B cell (primary cell): ENCODE data around the gene BANP. TPM values are rescaled to one million over a fixed set of nuclear protein-coding genes. Genes with fewer than 3 reads are reported as not detected.
A peak's percentile ranks its signal among the peaks of the same experiment; 100 is the strongest.

Experiments used
- ATAC-seq: fragments of 200-7000 bp; cut with Tn5 transposase; one replicate; pipeline ENCODE4 v1.10.0; 2021; ENCODE audit warnings: low read depth, mild to moderate bottlenecking, moderate number of reproducible peaks, moderate library complexity
- CTCF ChIA-PET: fragments of 350-600 bp; sonication (Branson Sonifier 250); formaldehyde crosslinking; loops from one replicate; lab custom pipeline; 2021; ENCODE audit warnings: antibody characterized with exemption, inconsistent platforms; lab: Charles Lee
- POLR2A ChIA-PET: fragments of 350-600 bp; sonication (Branson Sonifier 250); formaldehyde crosslinking; loops from one replicate; lab custom pipeline; 2021; ENCODE audit warnings: antibody characterized with exemption; lab: Charles Lee
- DNase-seq: peaks from one replicate; pipeline ENCODE4 v3.0.0; 2013
- H2AFZ ChIP-seq: 2 replicates; pipeline ENCODE4 v1.6.1; 2012; ENCODE audit warnings: mild to moderate bottlenecking, low read depth, low read length; ENCODE audit not compliant: insufficient read depth, poor library complexity, severe bottlenecking
- H3K27ac ChIP-seq, 2 donors: 1 replicate in 1 of 2; 2 replicates in 1 of 2; pipeline ENCODE4 v1.5.1; 2012 to 2013; ENCODE audit warnings: low read length in 2 of 2, mild to moderate bottlenecking in 2 of 2, moderate library complexity in 1 of 2
- H3K27me3 ChIP-seq, 4 experiments: fragments of 200-600 bp in 1 of 4; sonication (generic) in 1 of 4; replicated peaks in 1 of 4; 1 replicate in 2 of 4; 2 replicates in 2 of 4; pipeline versions ENCODE4 v1.6.1 to v1.7.0; 2013 to 2016; ENCODE audit warnings: low read length in 3 of 4, mild to moderate bottlenecking in 2 of 4, mixed read lengths in 1 of 4, moderate library complexity in 1 of 4; ENCODE audit not compliant: insufficient read depth in 4 of 4, control insufficient read depth in 3 of 4; ENCODE audit errors: control extremely low read depth in 1 of 4
- H3K36me3 ChIP-seq, 2 experiments: replicated peaks in 1 of 2; 1 replicate in 1 of 2; 2 replicates in 1 of 2; pipeline versions ENCODE4 v1.6.1 to v1.7.1; 2013; ENCODE audit warnings: low read length in 1 of 2; ENCODE audit not compliant: insufficient read depth in 2 of 2, control insufficient read depth in 1 of 2; ENCODE audit errors: control extremely low read depth in 1 of 2, extremely low read depth in 1 of 2
- H3K4me1 ChIP-seq, 2 donors: fragments of 200-600 bp in 1 of 2; sonication (generic) in 1 of 2; 1 replicate in 1 of 2; 2 replicates in 1 of 2; pipeline versions ENCODE4 v1.5.1 to v1.6.1; 2013 to 2017; ENCODE audit warnings: low read length in 2 of 2; ENCODE audit not compliant: control insufficient read depth in 2 of 2, insufficient read depth in 2 of 2
- H3K4me2 ChIP-seq: replicated peaks from 2 replicates; pipeline ENCODE3; 2012; ENCODE audit warnings: mild to moderate bottlenecking, low read depth, low read length; ENCODE audit not compliant: poor library complexity, severe bottlenecking
- H3K4me3 ChIP-seq, 5 experiments: fragments of 200-600 bp in 1 of 5; sonication (generic) in 1 of 5; 1 replicate in 3 of 5; 2 replicates in 2 of 5; pipeline versions ENCODE4 v1.5.1 to v1.7.0; 2011 to 2016; ENCODE audit warnings: low read length in 4 of 5, mild to moderate bottlenecking in 4 of 5, low read depth in 2 of 5, control low read depth in 1 of 5, moderate library complexity in 1 of 5; ENCODE audit not compliant: insufficient read depth in 1 of 5; ENCODE audit errors: control extremely low read depth in 1 of 5, extremely low read depth in 1 of 5
- H3K79me2 ChIP-seq: fragments of 200-600 bp; sonication (generic); one replicate; pipeline ENCODE4 v1.6.0; 2016; ENCODE audit warnings: low read length; ENCODE audit not compliant: control insufficient read depth, insufficient read depth
- H3K9ac ChIP-seq: fragments of 200-600 bp; sonication (generic); 2 replicates; pipeline ENCODE4 v1.6.1; 2017; ENCODE audit warnings: mild to moderate bottlenecking, low read length, moderate library complexity
- H3K9me3 ChIP-seq, 3 donors: one replicate each; pipeline versions ENCODE4 v1.6.1 to v1.7.1; 2013; ENCODE audit warnings: low read length in 2 of 3; ENCODE audit not compliant: control insufficient read depth in 2 of 3, insufficient read depth in 1 of 3; ENCODE audit errors: control extremely low read depth in 1 of 3
- H4K20me1 ChIP-seq: 2 replicates; pipeline ENCODE4 v1.6.0; 2012; ENCODE audit warnings: mild to moderate bottlenecking, low read length; ENCODE audit not compliant: insufficient read depth, control insufficient read depth, poor library complexity, severe bottlenecking
- H3K27ac Mint-ChIP-seq: one replicate; pipeline ENCODE4 v1.8.0; 2021; ENCODE audit warnings: mixed read lengths
- H3K27me3 Mint-ChIP-seq: one replicate; pipeline ENCODE4 v1.8.0; 2021; ENCODE audit warnings: mixed read lengths
- H3K4me1 Mint-ChIP-seq: one replicate; pipeline ENCODE4 v1.8.0; 2021; ENCODE audit warnings: mixed read lengths
- H3K4me3 Mint-ChIP-seq: one replicate; pipeline ENCODE4 v1.8.0; 2021; ENCODE audit warnings: mixed read lengths
- H3K9me3 Mint-ChIP-seq: one replicate; pipeline ENCODE4 v1.8.0; 2022; ENCODE audit warnings: mixed read lengths; ENCODE audit not compliant: insufficient read depth
- EZH2 ChIP-seq: IDR thresholded peaks from 2 replicates; pipeline ENCODE4 v1.6.1; 2012; ENCODE audit warnings: borderline replicate concordance, low read depth, mild to moderate bottlenecking, moderate library complexity, low read length; ENCODE audit not compliant: insufficient read depth, poor library complexity, severe bottlenecking
- WGBS: methylation state at CpG from one replicate; pipeline ENCODE4 v1.1.5; 2013; ENCODE audit warnings: missing lambda C conversion rate; ENCODE audit not compliant: insufficient coverage; 5-methylcytosine and 5-hydroxymethylcytosine counted together
- intact Hi-C: fragments of 100-400 bp; cut with micrococcal nuclease; formaldehyde crosslinking; loops from one replicate; pipeline ENCODE4 v1.10.0; 2022
- polyA plus RNA-seq: library from polyadenylated mRNA; depleted of rRNA; stranded (reverse); fragments of >200 nt; gene quantifications from 2 replicates; pipeline ENCODE4 v1.2.3, GENCODE V29; 2012
- total RNA-seq, 2 donors: library from RNA; stranded (reverse); fragments of 120-200 nt in 1 of 2; gene quantifications; 1 replicate in 1 of 2; 2 replicates in 1 of 2; pipeline versions ENCODE4 v1.2.3 to v1.2.4, GENCODE V29; 2013 to 2022
- TF ChIP-seq, protein P1 (sequence below): fragments of 200-600 bp; IDR thresholded peaks from one replicate; pipeline ENCODE4 v1.8.0; 2022; ENCODE audit warnings: antibody characterized with exemption, mild to moderate bottlenecking

BANP gene
- total and polyA plus RNA-seq, 2 donors (not counting 1 experiment from before 2014, with no cell fraction given) = 44.4 to 181 TPM

GRCh38 chr16:88004391-88004790 lies 53.2 kb downstream of the BANP start:
- no peaks in the 10 kb centered on the region for H3K27me3 ChIP-seq
- ChIA-PET CTCF (interaction anchor here (1.0 to 2.8 kb wide), 3 partner anchors 48 to 433 kb away, joined by 4 to 8 read pairs (median 6); no protein-coding TSS in a partner anchor), POLR2A (interaction anchor here (0.5 kb wide), 1 partner anchor 133 kb away, joined by 3 read pairs; no protein-coding TSS in a partner anchor)
- H2AFZ ChIP-seq = no peak overlapping the region
- ATAC-seq = no peak
- no peaks in the 10 kb centered on the region for H3K9me3 ChIP-seq
- H3K36me3 ChIP-seq = peaks cover 3 to 38% of the 10 kb centered on the region in 2 experiments
- peaks cover 34% of the 10 kb centered on the region for H3K4me1 Mint-ChIP-seq
- H3K4me2 ChIP-seq = no peak overlapping the region
- peak overlapping the region; percentile 42 for H3K27ac Mint-ChIP-seq
- intact Hi-C loops = no loop called here
- 93% methylated on average over 11 of the region's 16 CpGs for WGBS
- no peak overlapping the region for H3K4me3 Mint-ChIP-seq
- no peak for DNase-seq
- H3K4me1 ChIP-seq = peaks cover 17 to 24% of the 10 kb centered on the region in 2 donors
- peaks cover 29% of the 10 kb centered on the region for H3K79me2 ChIP-seq
- peaks cover 37% of the 10 kb centered on the region for H4K20me1 ChIP-seq
- no peaks in the 10 kb centered on the region for H3K9me3 Mint-ChIP-seq
- no peaks in the 10 kb centered on the region for H3K27me3 Mint-ChIP-seq
- no peak overlapping the region for H3K4me3 ChIP-seq
- H3K9ac ChIP-seq = no peak overlapping the region
- no peak overlapping the region for H3K27ac ChIP-seq
- no peak for TF ChIP-seq EZH2
- TF ChIP-seq, protein P1, sequence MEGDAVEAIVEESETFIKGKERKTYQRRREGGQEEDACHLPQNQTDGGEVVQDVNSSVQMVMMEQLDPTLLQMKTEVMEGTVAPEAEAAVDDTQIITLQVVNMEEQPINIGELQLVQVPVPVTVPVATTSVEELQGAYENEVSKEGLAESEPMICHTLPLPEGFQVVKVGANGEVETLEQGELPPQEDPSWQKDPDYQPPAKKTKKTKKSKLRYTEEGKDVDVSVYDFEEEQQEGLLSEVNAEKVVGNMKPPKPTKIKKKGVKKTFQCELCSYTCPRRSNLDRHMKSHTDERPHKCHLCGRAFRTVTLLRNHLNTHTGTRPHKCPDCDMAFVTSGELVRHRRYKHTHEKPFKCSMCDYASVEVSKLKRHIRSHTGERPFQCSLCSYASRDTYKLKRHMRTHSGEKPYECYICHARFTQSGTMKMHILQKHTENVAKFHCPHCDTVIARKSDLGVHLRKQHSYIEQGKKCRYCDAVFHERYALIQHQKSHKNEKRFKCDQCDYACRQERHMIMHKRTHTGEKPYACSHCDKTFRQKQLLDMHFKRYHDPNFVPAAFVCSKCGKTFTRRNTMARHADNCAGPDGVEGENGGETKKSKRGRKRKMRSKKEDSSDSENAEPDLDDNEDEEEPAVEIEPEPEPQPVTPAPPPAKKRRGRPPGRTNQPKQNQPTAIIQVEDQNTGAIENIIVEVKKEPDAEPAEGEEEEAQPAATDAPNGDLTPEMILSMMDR = no peak

- peaks cover 17 to 24% of the 10 kb centered on the region in 2 donors for H3K4me1 ChIP-seq
- peaks cover 3 to 45% of the 10 kb centered on the region in 2 experiments for H3K36me3 ChIP-seq
- intact Hi-C loops = loop anchor here (1.0 kb wide), 3 partner anchors 41 to 64 kb away; no protein-coding TSS in a partner anchor
- H3K27ac Mint-ChIP-seq = peak overlapping the region; percentile 54
- peaks cover 41% of the 10 kb centered on the region for H3K4me1 Mint-ChIP-seq
- H3K4me3 ChIP-seq = no peak overlapping the region
- peak overlapping the region; percentile 33 for H3K4me3 Mint-ChIP-seq
- no peaks in the 10 kb centered on the region for H3K27me3 Mint-ChIP-seq
- no peaks in the 10 kb centered on the region for H3K9me3 ChIP-seq
- ATAC-seq (peak; percentile 86), DNase-seq (peak; percentile 72)
- H3K4me2 ChIP-seq = peak overlapping the region; percentile 42
- WGBS = 48% methylated on average over 7 of the region's 9 CpGs
- peaks cover 37% of the 10 kb centered on the region for H4K20me1 ChIP-seq
- ChIA-PET POLR2A (no interaction called here), CTCF (interaction anchor here (1.0 to 2.8 kb wide), 3 partner anchors 49 to 432 kb away, joined by 4 to 8 read pairs (median 6); no protein-coding TSS in a partner anchor)
- no peaks in the 10 kb centered on the region for H3K9me3 Mint-ChIP-seq
- H2AFZ ChIP-seq = no peak overlapping the region
- TF ChIP-seq, protein P1 = peak; percentile 72
- no peak for TF ChIP-seq EZH2
- no peak overlapping the region for H3K9ac ChIP-seq
- peaks cover 35% of the 10 kb centered on the region for H3K79me2 ChIP-seq
- H3K27me3 ChIP-seq = no peaks in the 10 kb centered on the region
- H3K27ac ChIP-seq = peak overlapping the region; percentile 51 to 60
Observed at GRCh38 chr16:88005181-88005581, 53.9 kb downstream of the BANP start.
